HG03460 (cell line): ENCODE measurements around the gene ZNF132.

Experiments used
- ATAC-seq: cut with Tn5 transposase; IDR thresholded peaks from one replicate; pipeline ENCODE4 v1.9.1; 2021; ENCODE audit not compliant: unreplicated experiment

The ZNF132 gene

DNA sequence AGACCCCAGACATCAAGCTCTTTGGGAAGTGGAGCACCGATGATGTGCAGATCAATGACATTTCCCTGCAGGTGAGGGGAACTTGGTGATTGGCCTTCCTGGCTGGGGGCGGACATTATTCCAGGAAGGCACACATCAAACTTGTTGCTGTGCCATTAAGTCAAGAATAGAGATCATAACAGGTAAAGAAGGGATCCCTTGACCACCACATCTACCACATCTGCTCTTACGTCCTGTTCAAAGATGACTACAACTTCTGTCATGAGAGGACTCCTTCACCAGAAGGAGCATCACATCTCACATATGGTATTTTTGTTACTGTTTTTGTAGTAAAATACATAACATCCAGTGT lies 51.8 kb downstream of the ZNF132 start:
- ATAC-seq = no peak

GRCh38 chr19:58387338-58388174 lies 52.4 kb downstream of the ZNF132 start:
- no peak for ATAC-seq

DNA sequence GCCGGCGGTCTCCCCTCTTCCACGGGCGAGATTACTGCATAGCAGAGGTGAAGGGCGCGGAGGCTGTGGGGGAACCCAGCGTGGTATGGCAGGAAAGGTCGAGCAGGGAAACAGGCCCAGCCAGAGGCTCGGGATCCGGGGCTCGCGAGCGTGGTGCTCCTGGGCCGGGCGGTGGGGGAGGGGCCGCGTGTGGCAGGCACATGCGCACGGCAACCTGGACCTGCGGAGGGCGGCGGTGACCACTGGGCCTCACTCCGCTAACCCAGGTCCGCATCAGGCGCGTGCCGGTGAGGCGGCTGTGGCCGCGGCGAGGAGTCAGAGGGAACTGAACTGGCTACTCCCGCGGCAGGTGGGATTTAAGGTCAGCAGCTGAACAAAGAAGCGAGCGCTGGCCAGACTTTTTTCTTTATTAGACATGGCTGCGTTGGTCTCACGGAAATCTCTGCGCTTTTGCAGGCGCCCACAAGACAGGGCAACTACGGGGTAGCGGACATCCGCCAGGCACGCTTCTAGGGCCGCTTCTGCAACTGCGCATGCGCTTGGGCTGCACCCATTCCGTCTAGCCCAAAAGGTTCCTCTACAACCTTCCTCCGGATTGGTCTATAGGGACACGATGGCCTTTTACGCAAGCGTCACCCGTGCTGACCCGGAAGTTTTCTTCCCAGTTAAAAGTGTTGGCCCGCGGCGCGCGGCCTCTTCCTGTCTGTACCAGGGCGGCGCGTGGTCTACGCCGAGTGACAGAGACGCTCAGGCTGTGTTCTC lies 53.2 kb downstream of the ZNF132 start, which contains the start of gene RPS5:
Gene RPS5, plus strand, starts transcription at position 694 of the 762 bp plus-strand sequence. CDS start 869 bp downstream, outside the sequence.
- peak; percentile 84 for ATAC-seq

DNA sequence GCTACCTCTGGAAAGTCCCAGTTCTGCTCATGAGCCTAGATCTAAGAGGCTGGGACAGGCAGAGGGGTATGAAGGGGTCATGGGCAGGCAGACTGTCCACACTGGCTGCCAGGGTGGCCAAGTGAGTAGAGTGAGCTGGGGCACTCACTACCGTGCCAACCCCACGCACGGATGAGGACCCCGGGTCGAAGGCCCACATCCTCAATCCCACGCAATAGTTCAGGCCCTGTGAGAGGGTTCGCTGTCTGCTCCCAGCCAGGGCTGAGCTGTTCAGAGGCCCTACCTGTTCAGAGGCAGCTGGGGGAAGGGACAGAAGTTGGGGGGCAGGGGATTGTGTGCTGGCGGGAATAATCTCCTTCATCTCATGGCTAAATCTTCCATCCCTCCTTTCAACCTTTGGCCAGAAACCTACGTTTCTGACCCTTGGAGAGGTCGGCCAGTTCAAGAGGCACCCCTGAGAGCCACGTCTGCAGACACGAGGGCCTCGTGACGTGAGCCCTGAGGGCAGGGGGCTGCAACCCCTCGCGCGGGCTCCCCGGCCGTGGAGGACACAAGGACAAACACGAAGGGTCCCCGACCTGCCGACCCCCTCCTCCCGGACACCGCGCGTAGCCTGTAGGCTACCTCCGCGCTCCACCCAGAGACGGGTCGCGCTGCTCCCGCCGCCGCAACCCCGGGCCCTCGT lies 53.9 kb downstream of the ZNF132 start:
- ATAC-seq = peak; percentile 6

GRCh38 chr19:58385313-58385890 lies 54.6 kb downstream of the ZNF132 start:
- no peak for ATAC-seq

GRCh38 chr19:58382997-58383603 lies 56.9 kb downstream of the ZNF132 start:
- no peak for ATAC-seq
